NB4 (cell line): Measurements from ENCODE around the gene RAD18.

Source experiments
- DNase-seq: peaks from one replicate; pipeline ENCODE4 v3.0.0; 2010; ENCODE audit warnings: low read depth
- H3K4me3 ChIP-seq: one replicate; pipeline ENCODE4 v1.5.1; 2011; ENCODE audit warnings: mild to moderate bottlenecking, low read depth, low read length, moderate library complexity
- MYC ChIP-seq: IDR thresholded peaks from 2 replicates; pipeline ENCODE4 v1.6.1; 2011; ENCODE audit warnings: low read depth, low read length
- POLR2A ChIP-seq: IDR thresholded peaks from 2 replicates; pipeline ENCODE4 v1.6.1; 2011; ENCODE audit warnings: mild to moderate bottlenecking; ENCODE audit not compliant: insufficient read length; ENCODE audit errors: extremely low read depth
- TF ChIP-seq, protein P1 (sequence below): IDR thresholded peaks from one replicate; pipeline ENCODE4 v1.5.1; 2012; ENCODE audit warnings: low read depth, low read length
- TF ChIP-seq, protein P2 (sequence below): IDR thresholded peaks from 2 replicates; pipeline ENCODE4 v1.6.1; 2011; ENCODE audit warnings: low read depth, low read length

The RAD18 gene

DNA sequence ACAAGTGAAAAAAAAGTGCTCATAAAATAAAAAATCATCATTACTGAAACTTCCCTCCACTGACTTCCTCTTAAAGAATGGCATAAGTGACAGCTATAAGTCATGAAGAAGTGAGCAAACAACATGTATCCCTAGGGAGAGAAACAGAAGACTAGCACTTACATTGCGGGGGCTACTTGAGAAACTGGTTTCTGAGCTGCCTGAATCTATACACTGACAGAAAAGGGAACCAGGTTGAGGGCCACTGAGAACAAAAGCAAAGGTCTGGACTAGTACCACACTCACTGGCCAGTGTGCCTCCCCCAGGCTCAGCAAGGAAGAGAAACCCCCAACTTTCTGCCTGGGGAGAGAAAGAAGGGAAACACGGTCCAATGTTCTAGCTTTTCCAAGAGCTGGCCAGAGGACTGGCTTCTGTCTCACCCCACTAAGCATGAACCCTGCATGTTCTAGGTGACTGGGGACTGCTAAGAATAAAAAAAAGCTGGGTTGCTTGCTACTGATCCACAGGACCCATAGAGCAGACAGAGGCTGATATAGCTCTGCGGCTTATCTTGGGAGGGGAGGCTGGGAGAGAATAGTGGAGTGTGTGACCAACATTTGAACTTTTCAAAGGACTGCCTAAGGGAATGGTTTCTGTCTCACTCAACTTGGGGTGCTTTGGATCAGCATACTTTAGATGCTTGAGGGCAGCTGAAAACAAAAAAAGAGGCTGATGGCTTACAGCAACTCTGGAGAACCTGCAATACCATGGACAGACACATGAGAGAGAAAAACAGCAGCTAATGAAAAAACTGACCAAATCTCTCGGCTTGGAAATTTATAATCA lies 8.1 kb downstream of the RAD18 start:
- no peak overlapping the region for H3K4me3 ChIP-seq
- DNase-seq, result peak; percentile 93
- TF ChIP-seq, protein P1, sequence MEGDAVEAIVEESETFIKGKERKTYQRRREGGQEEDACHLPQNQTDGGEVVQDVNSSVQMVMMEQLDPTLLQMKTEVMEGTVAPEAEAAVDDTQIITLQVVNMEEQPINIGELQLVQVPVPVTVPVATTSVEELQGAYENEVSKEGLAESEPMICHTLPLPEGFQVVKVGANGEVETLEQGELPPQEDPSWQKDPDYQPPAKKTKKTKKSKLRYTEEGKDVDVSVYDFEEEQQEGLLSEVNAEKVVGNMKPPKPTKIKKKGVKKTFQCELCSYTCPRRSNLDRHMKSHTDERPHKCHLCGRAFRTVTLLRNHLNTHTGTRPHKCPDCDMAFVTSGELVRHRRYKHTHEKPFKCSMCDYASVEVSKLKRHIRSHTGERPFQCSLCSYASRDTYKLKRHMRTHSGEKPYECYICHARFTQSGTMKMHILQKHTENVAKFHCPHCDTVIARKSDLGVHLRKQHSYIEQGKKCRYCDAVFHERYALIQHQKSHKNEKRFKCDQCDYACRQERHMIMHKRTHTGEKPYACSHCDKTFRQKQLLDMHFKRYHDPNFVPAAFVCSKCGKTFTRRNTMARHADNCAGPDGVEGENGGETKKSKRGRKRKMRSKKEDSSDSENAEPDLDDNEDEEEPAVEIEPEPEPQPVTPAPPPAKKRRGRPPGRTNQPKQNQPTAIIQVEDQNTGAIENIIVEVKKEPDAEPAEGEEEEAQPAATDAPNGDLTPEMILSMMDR, result no peak
- TF ChIP-seq, protein P2, sequence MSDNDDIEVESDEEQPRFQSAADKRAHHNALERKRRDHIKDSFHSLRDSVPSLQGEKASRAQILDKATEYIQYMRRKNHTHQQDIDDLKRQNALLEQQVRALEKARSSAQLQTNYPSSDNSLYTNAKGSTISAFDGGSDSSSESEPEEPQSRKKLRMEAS, result peak; percentile 46
- TF ChIP-seq MYC, result peak; percentile 41; the same call in 1 of the 2 replicates

DNA sequence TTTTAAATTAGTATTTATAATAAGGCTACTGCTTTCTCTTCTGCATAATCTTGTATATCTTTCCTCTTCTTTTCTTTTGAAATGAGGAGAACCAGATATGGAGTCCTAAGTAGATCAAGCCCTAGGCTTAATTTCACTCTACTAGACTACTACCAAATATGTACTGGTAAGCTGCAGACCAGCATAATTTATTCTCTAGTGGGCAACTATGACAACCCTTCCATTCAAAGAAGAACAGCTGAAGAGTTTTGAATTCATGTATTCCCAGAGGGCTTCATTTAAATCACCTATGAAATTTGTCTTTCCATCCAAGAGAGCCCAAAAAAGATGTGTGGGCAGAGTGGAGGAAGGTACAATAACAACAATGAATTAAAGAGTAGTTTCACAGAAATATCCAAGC lies 10.0 kb downstream of the RAD18 start:
- TF ChIP-seq, protein P1, result no peak
- TF ChIP-seq MYC (no peak), POLR2A (no peak)
- TF ChIP-seq, protein P2, result no peak
- no peak for DNase-seq
- H3K4me3 ChIP-seq, result no peak overlapping the region

DNA sequence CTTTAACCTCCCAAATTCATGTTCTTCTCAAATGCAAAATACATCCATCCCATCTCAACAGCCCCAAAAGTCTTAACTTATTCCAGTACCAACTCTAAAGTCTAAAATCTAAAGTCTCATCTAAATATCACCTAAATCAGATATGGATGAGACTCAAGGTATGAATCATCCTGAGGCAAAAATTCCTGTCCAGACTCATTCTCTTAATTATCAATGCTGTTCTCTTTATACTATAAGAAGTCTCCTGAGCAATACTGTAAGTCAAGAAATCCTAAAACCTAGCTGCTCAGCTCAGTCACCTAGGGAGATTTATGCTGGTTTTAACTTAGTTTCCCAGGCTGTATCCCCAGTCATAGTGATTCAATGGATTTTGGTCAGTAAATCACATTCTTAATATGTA lies 11.1 kb downstream of the RAD18 start:
- TF ChIP-seq, protein P2, result no peak
- TF ChIP-seq MYC (no peak), POLR2A (no peak)
- TF ChIP-seq, protein P1, result no peak
- H3K4me3 ChIP-seq, result no peak overlapping the region
- no peak for DNase-seq

DNA sequence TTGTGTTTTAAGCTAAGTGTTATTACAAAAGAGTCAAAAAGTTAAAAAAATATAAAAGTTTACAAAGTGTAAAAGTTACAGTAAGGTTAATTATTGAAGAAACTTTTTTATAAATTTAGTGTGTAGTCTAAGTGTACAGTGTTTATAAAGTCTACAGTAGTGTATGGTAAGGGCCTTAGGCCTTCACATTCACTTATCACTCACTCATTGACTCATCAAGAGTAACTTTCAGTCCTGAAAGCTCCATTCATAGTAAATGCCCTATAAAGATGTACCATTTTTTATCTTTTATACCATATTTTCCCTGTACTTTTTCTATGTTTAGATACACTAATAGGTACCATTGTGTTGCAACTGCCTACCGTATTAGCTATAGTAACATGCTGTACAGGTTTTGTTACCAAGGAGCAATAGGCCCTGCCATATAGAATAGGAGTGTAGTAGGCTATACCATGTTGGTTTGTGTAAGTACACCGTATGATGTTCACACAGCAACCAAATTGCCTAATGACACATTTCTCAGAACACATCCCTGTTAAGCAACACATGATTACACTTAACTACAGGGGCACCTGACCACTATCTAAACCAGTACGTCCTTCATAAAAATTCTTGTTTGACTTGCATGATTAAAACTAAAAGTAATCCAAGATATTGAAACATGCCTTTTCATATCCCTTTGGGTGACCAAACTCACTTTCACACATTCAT lies 17.2 kb downstream of the RAD18 start:
- TF ChIP-seq MYC (no peak), POLR2A (no peak)
- TF ChIP-seq, protein P1, result no peak
- TF ChIP-seq, protein P2, result no peak
- no peak overlapping the region for H3K4me3 ChIP-seq
- no peak for DNase-seq

DNA sequence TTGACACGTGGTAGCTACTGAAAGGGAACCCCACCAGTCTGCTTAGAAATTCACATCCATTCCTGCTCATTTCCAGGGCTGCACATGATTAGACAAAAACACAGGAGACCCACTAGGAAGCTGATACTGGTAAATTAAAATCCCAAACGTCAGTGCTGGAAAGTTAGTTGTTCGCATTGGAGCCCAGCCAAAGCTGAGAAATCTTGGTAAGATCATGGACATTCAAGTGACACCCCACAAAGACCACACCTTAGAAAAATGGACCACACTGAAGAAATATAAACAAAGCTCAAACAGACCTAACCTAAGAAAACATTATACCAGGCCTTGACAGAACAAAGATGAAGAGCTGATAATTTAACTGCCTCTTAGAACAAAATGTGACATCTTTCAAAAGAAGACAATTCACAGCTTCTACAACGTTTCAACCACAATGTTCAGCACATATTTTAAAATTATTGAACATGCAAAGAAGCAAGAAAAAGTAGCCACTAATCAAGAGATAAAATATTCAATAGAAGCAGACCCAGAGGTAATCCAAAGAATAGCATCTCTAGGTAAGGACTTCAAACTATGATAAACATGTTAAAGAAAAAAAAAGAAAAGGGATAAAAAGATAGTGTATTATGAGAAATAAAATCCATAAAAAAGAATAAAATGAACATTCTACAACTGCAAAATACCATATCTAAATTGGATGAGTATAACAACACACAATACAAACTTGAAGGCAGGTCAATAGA lies 20.4 kb downstream of the RAD18 start:
- no peak for DNase-seq
- no peak overlapping the region for H3K4me3 ChIP-seq
- TF ChIP-seq, protein P1, result no peak
- no peak for TF ChIP-seq MYC
- TF ChIP-seq POLR2A, result no peak
- TF ChIP-seq, protein P2, result no peak
